ENCODE measurements around the gene ERBB4.

DNA sequence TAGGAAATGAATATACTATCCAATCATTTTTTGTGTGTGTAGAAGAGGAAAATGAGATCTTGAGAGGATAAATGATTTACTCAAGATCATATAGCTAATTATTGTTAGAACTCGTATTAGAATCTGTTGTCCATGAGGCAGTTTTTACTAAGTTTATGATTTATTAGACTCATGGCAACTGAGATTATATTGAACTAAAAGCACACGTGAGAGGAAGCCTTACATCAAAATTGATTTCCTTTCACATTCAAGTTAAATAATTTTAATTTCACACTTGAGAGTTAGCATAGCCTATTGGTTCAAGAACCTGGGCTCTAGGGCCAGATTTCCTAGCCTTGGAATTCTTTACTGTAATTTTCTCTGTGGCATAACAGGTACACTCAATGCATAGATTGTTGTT, 552.3 kb downstream of the ERBB4 start:
- TF ChIP-seq CTCF (IDR thresholded peaks at IDR 0.05) (no peak), EP300 (IDR thresholded peaks at IDR 0.05; ENCODE audit: low read depth) (no peak), POLR2A (IDR thresholded peaks at IDR 0.05) (no peak)

Data from transverse colon (tissue), 3 donors.